HG02642 (cell line): ENCODE measurements around the gene R3HDM1.
A peak's percentile ranks its signal among the peaks of the same experiment; 100 is the strongest.
"Not testable (repeated sequence)": the region's sequence is repeated elsewhere in the genome, so short reads cannot be mapped to it uniquely, and the experiment has no call there.

ENCODE experiments used
- ATAC-seq: cut with Tn5 transposase; IDR thresholded peaks from one replicate; pipeline ENCODE4 v1.9.1; 2021; ENCODE audit warnings: mild to moderate bottlenecking; ENCODE audit not compliant: unreplicated experiment, poor library complexity

The R3HDM1 gene

GRCh38 chr2:135701442-135701841, 170.2 kb downstream of the R3HDM1 start:
- no peak for ATAC-seq

- no peak for ATAC-seq
These were observed 172.0 kb downstream of the R3HDM1 start for GRCh38 chr2:135703300-135703699.

GRCh38 chr2:135704075-135704474, 172.8 kb downstream of the R3HDM1 start:
- not testable (repeated sequence) for ATAC-seq

- ATAC-seq: no peak
These were observed 176.9 kb downstream of the R3HDM1 start for GRCh38 chr2:135708159-135708558.

- no peak for ATAC-seq
These were observed 178.7 kb downstream of the R3HDM1 start for GRCh38 chr2:135709992-135710391.

- ATAC-seq: not testable (repeated sequence)
These were observed 183.8 kb downstream of the R3HDM1 start for GRCh38 chr2:135715086-135715485.

GRCh38 chr2:135728064-135728743, 196.9 kb downstream of the R3HDM1 start:
- no peak for ATAC-seq

- no peak for ATAC-seq
These were observed 201.3 kb downstream of the R3HDM1 start for GRCh38 chr2:135732561-135732960.

GRCh38 chr2:135733045-135733444, 201.8 kb downstream of the R3HDM1 start:
- ATAC-seq: no peak

- ATAC-seq: no peak
These were observed 205.3 kb downstream of the R3HDM1 start for GRCh38 chr2:135736546-135736945.

GRCh38 chr2:135740206-135740605, 208.9 kb downstream of the R3HDM1 start:
- no peak for ATAC-seq

GRCh38 chr2:135741043-135741394, 209.7 kb downstream of the R3HDM1 start:
- ATAC-seq: no peak

GRCh38 chr2:135741395-135742324, 210.4 kb downstream of the R3HDM1 start, which contains the start of gene UBXN4:
UBXN4 (plus strand) TSS chr2:135741855; CDS start chr2:135741930, 75 bp downstream.
- peak; percentile 91 for ATAC-seq

GRCh38 chr2:135742325-135742757, 211.1 kb downstream of the R3HDM1 start:
- ATAC-seq: peak; percentile 25

GRCh38 chr2:135743860-135744259, 212.6 kb downstream of the R3HDM1 start:
- no peak for ATAC-seq

GRCh38 chr2:135744760-135745314, 213.6 kb downstream of the R3HDM1 start:
- ATAC-seq: peak; percentile 16

GRCh38 chr2:135745545-135745944, 214.3 kb downstream of the R3HDM1 start:
- ATAC-seq: no peak

- ATAC-seq: no peak
These were observed 224.3 kb downstream of the R3HDM1 start for GRCh38 chr2:135755573-135755972.

GRCh38 chr2:135756692-135757091, 225.4 kb downstream of the R3HDM1 start:
- no peak for ATAC-seq

- no peak for ATAC-seq
These were observed 230.7 kb downstream of the R3HDM1 start for GRCh38 chr2:135762022-135762421.

- no peak for ATAC-seq
These were observed 231.2 kb downstream of the R3HDM1 start for GRCh38 chr2:135762530-135762929.
